HG03045 (cell line): ENCODE results near the gene SPHK1.

Source experiments
- ATAC-seq: cut with Tn5 transposase; IDR thresholded peaks from one replicate; pipeline ENCODE4 v1.9.1; 2021; ENCODE audit warnings: mild to moderate bottlenecking, moderate library complexity; ENCODE audit not compliant: unreplicated experiment

SPHK1 gene

GRCh38 chr17:76431509-76431908 lies 47.1 kb downstream of the SPHK1 start:
- no peak for ATAC-seq

- no peak for ATAC-seq
Measured at GRCh38 chr17:76432004-76432403, 47.6 kb downstream of the SPHK1 start.

GRCh38 chr17:76432712-76433336 lies 48.4 kb downstream of the SPHK1 start:
- ATAC-seq = no peak

- no peak for ATAC-seq
Measured at GRCh38 chr17:76433693-76434092, 49.3 kb downstream of the SPHK1 start.

- no peak for ATAC-seq
Measured at GRCh38 chr17:76434870-76435269, 50.5 kb downstream of the SPHK1 start.

GRCh38 chr17:76435751-76436150 lies 51.3 kb downstream of the SPHK1 start:
- no peak for ATAC-seq
